Effector memory CD4-positive, alpha-beta T cell (primary cell): Measurements from ENCODE around the gene ARF3.
A peak's percentile ranks its signal among the peaks of the same experiment; 100 is the strongest.

Source experiments
- DNase-seq, 3 donors: peaks; one replicate each; pipeline ENCODE4 v3.0.0-alpha.2; 2020
- H3K27ac ChIP-seq: 2 replicates; pipeline ENCODE4 v1.7.0; 2013; ENCODE audit warnings: mild to moderate bottlenecking, low read length, moderate library complexity; ENCODE audit not compliant: insufficient read depth, poor library complexity, severe bottlenecking
- H3K27me3 ChIP-seq: replicated peaks from 2 replicates; pipeline ENCODE4 v1.7.0; 2013; ENCODE audit warnings: mild to moderate bottlenecking, low read length; ENCODE audit not compliant: insufficient read depth, control insufficient read depth, poor library complexity, severe bottlenecking
- H3K36me3 ChIP-seq: 2 replicates; pipeline ENCODE4 v1.7.0; 2013; ENCODE audit warnings: mild to moderate bottlenecking, low read length, moderate library complexity; ENCODE audit not compliant: control insufficient read depth, insufficient read depth
- H3K4me1 ChIP-seq: 2 replicates; pipeline ENCODE4 v1.7.0; 2013; ENCODE audit warnings: low read length, mild to moderate bottlenecking; ENCODE audit not compliant: control insufficient read depth, insufficient read depth, poor library complexity, severe bottlenecking
- H3K4me3 ChIP-seq: 2 replicates; pipeline ENCODE4 v1.7.0; 2013; ENCODE audit warnings: low read length, low read depth, mild to moderate bottlenecking; ENCODE audit not compliant: insufficient read depth, poor library complexity, severe bottlenecking
- H3K9me3 ChIP-seq: 2 replicates; pipeline ENCODE4 v1.7.0; 2013; ENCODE audit warnings: mild to moderate bottlenecking, low read length, moderate library complexity; ENCODE audit not compliant: control insufficient read depth

Gene ARF3

GRCh38 chr12:48965298-48965838, 8.1 kb upstream of the ARF3 start:
- Histone ChIP-seq H3K4me1 (peaks cover 14% of the 10 kb centered on the region), H3K27me3 (no peaks in the 10 kb centered on the region), H3K9me3 (no peaks in the 10 kb centered on the region), H3K27ac (no peak overlapping the region), H3K4me3 (no peak overlapping the region), H3K36me3 (no peaks in the 10 kb centered on the region)
- DNase-seq, result no peak

DNA sequence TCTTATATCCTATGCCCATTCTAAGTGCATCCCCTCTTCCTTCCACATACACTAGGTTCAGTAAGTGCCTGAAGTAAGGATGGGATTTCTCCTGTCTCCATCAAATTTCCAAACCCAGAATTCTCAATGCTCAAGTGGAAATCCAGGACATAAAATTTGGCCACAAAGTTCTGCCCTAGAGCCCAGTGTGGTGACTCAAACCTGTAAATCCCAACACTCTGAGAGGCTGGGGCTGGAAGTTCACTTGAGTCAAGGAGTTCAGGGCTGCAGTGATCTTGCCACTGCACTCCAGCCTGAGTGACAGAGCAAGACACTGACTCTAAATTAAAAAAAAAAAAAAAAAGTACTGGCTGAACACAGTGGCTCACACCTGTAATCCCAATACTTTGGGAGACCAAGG, 4.5 kb upstream of the ARF3 start:
- DNase-seq, result no peak
- Histone ChIP-seq H3K27me3 (no peaks in the 10 kb centered on the region), H3K9me3 (no peaks in the 10 kb centered on the region), H3K4me1 (peaks cover 9% of the 10 kb centered on the region), H3K27ac (no peak overlapping the region), H3K36me3 (no peaks in the 10 kb centered on the region), H3K4me3 (no peak overlapping the region)

- Histone ChIP-seq H3K4me3 (no peak overlapping the region), H3K27ac (no peak overlapping the region), H3K4me1 (peaks cover 14% of the 10 kb centered on the region), H3K27me3 (no peaks in the 10 kb centered on the region), H3K36me3 (no peaks in the 10 kb centered on the region), H3K9me3 (no peaks in the 10 kb centered on the region)
- no peak for DNase-seq
These were observed 4.0 kb upstream of the ARF3 start for GRCh38 chr12:48961331-48961730.

- Histone ChIP-seq H3K4me3 (no peak overlapping the region), H3K27ac (no peak overlapping the region), H3K4me1 (peaks cover 19% of the 10 kb centered on the region), H3K27me3 (no peaks in the 10 kb centered on the region), H3K9me3 (no peaks in the 10 kb centered on the region), H3K36me3 (no peaks in the 10 kb centered on the region)
- no peak for DNase-seq
These were observed 3.5 kb upstream of the ARF3 start for GRCh38 chr12:48960834-48961233.

- Histone ChIP-seq H3K9me3 (no peaks in the 10 kb centered on the region), H3K27ac (no peak overlapping the region), H3K36me3 (peaks cover 1% of the 10 kb centered on the region), H3K27me3 (no peaks in the 10 kb centered on the region), H3K4me3 (peak overlapping the region; percentile 91), H3K4me1 (peaks cover 22% of the 10 kb centered on the region)
- no peak for DNase-seq
These were observed 732 bp upstream of the ARF3 start for GRCh38 chr12:48958049-48958388.

GRCh38 chr12:48956279-48957140, 777 bp downstream of the ARF3 start:
- Histone ChIP-seq H3K27ac (peak overlapping the region; percentile 73), H3K9me3 (no peaks in the 10 kb centered on the region), H3K36me3 (peaks cover 7% of the 10 kb centered on the region), H3K4me1 (peaks cover 22% of the 10 kb centered on the region), H3K27me3 (no peaks in the 10 kb centered on the region), H3K4me3 (peak overlapping the region; percentile 91)
- peak in 2 of 3 donors; percentile 33 to 40 for DNase-seq

DNA sequence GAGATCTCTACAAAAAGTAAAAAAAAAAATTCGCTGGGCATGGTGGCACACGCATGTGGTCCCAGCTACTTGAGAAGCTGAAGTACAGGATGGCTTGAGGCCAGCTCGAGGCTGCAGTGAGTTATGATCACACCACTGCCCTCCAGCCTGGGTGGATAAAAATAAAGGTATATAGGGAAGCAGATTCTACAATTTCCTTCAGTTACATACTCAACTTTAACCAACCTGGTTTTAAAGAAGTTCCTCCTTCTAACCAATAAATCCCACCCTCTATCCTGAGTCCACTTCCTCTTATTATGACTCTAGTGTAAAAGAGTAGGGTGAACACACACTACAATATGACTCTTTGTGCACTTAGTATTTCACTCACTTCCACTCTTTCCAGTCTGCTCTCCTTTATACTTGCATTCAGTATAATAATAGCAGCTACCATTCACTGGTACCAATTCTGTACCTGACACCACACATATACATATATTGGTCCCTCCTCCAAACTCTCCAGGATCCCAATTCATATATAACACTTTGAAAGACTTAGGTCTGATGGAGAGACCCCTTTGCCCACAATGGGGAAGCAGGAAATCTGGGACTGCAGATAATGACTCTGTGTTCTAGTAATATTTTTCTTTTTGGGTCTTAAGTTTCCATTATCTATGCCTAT, 2.3 kb downstream of the ARF3 start:
- Histone ChIP-seq H3K4me3 (no peak overlapping the region), H3K4me1 (peaks cover 22% of the 10 kb centered on the region), H3K9me3 (no peaks in the 10 kb centered on the region), H3K27me3 (no peaks in the 10 kb centered on the region), H3K27ac (no peak overlapping the region), H3K36me3 (peaks cover 7% of the 10 kb centered on the region)
- no peak for DNase-seq

DNA sequence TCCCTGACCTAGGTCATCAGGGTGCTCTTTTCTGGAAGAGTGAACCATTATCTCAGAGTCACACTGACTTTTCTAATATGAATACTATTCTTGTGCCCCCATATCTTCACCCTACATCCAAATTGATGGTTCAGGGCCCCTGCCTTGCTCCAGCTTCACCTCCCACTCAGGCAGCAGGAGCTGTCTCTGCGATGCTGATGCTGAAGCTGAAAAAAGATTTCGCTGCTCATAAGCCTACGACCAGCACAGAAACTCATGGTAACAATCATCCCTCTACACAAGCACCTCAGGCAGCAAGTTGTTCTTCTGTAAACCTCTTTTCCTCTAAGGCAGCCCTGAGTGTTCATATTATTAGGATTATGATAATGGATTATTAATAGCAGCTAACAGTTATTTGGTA, 3.2 kb downstream of the ARF3 start:
- no peak overlapping the region for H3K4me3 ChIP-seq
- peaks cover 22% of the 10 kb centered on the region for H3K4me1 ChIP-seq
- no peak for DNase-seq
- H3K27me3 ChIP-seq, result no peaks in the 10 kb centered on the region
- peaks cover 7% of the 10 kb centered on the region for H3K36me3 ChIP-seq
- H3K9me3 ChIP-seq, result no peaks in the 10 kb centered on the region
- no peak overlapping the region for H3K27ac ChIP-seq

GRCh38 chr12:48952691-48953090, 4.6 kb downstream of the ARF3 start:
- Histone ChIP-seq H3K4me1 (peaks cover 19% of the 10 kb centered on the region), H3K36me3 (peaks cover 7% of the 10 kb centered on the region), H3K4me3 (no peak overlapping the region), H3K27ac (no peak overlapping the region), H3K9me3 (no peaks in the 10 kb centered on the region), H3K27me3 (no peaks in the 10 kb centered on the region)
- DNase-seq, result no peak

GRCh38 chr12:48947727-48948126, 9.6 kb downstream of the ARF3 start:
- no peak overlapping the region for H3K27ac ChIP-seq
- peaks cover 4% of the 10 kb centered on the region for H3K36me3 ChIP-seq
- no peak for DNase-seq
- no peaks in the 10 kb centered on the region for H3K27me3 ChIP-seq
- H3K4me3 ChIP-seq, result no peak overlapping the region
- no peaks in the 10 kb centered on the region for H3K4me1 ChIP-seq
- H3K9me3 ChIP-seq, result no peaks in the 10 kb centered on the region
